Tibial nerve (tissue), 4 donors: Measurements from ENCODE around the gene TFDP3. TPM values are rescaled to one million over a fixed set of nuclear protein-coding genes. Genes with fewer than 3 reads are reported as not detected.

Experiments
- DNase-seq, 2 donors: peaks; one replicate each; pipeline ENCODE4 v3.0.0-alpha.2; 2019; ENCODE audit warnings: low spot score in 2 of 2
- H3K27ac ChIP-seq, 4 donors: fragments of 200-600 bp; sonication (generic) in 3 of 4; one replicate each; pipeline ENCODE4 v1.5.1; 2017 to 2019; ENCODE audit warnings: mild to moderate bottlenecking in 1 of 4
- H3K27me3 ChIP-seq, 2 donors: fragments of 200-600 bp; sonication (generic) in 1 of 2; one replicate each; pipeline versions ENCODE4 v1.5.1 to v1.6.0; 2017 to 2019
- H3K36me3 ChIP-seq, 3 donors: fragments of 200-600 bp; sonication (generic); one replicate each; pipeline ENCODE4 v1.5.1; 2018 to 2019
- H3K4me1 ChIP-seq, 4 donors: fragments of 200-600 bp; sonication (generic) in 3 of 4; one replicate each; pipeline ENCODE4 v1.5.1; 2017 to 2019
- H3K4me3 ChIP-seq, 4 donors: fragments of 200-600 bp; sonication (generic) in 3 of 4; one replicate each; pipeline ENCODE4 v1.5.1; 2017 to 2019; ENCODE audit warnings: mild to moderate bottlenecking in 1 of 4, moderate library complexity in 1 of 4
- H3K9me3 ChIP-seq, 4 donors: fragments of 200-600 bp; sonication (generic) in 3 of 4; one replicate each; pipeline ENCODE4 v1.5.1; 2017 to 2019
- CTCF ChIP-seq, 5 experiments: fragments of 200-600 bp in 3 of 5; fragments of 450-650 bp in 2 of 5; sonication (generic) in 3 of 5; IDR thresholded peaks; one replicate each; pipeline ENCODE4 v1.5.1; 2016 to 2019; ENCODE audit warnings: antibody characterized with exemption in 5 of 5, mild to moderate bottlenecking in 3 of 5, moderate library complexity in 2 of 5
- EP300 ChIP-seq, 2 donors: sonication (generic); formaldehyde crosslinking; IDR thresholded peaks; one replicate each; pipeline ENCODE4 v1.6.1; 2017; ENCODE audit warnings: antibody characterized with exemption in 2 of 2, mild to moderate bottlenecking in 1 of 2
- POLR2A ChIP-seq, 2 donors: fragments of 450-650 bp; IDR thresholded peaks; one replicate each; pipeline ENCODE4 v1.6.1; 2017; ENCODE audit warnings: antibody characterized with exemption in 2 of 2, mild to moderate bottlenecking in 2 of 2, moderate library complexity in 2 of 2
- WGBS, 2 donors: methylation state at CpG; one replicate each; pipeline ENCODE4 v1.1.5; 2018; 5-methylcytosine and 5-hydroxymethylcytosine counted together
- total RNA-seq, 4 donors: library from RNA; depleted of rRNA; stranded (reverse); fragments of >200 nt; gene quantifications; one replicate each; pipeline ENCODE4 v1.1.0, GENCODE V29; 2016

The TFDP3 gene
- total RNA-seq, 4 donors from 2014 or later: not detected

- peaks cover 0 to 16% of the 10 kb centered on the region in 2 donors for H3K27me3 ChIP-seq
- no peak for DNase-seq
- 61 to 72% methylated on average over 8 of the region's 8 CpGs for WGBS, 2 donors
- no peak overlapping the region for H3K27ac ChIP-seq
- H3K36me3 ChIP-seq: no peaks in the 10 kb centered on the region
- no peaks in the 10 kb centered on the region for H3K4me1 ChIP-seq
- no peak overlapping the region for H3K4me3 ChIP-seq
- TF ChIP-seq CTCF (IDR thresholded peaks at IDR 0.05) (no peak), EP300 (IDR thresholded peaks at IDR 0.05) (no peak), POLR2A (IDR thresholded peaks at IDR 0.05) (no peak)
- no peaks in the 10 kb centered on the region for H3K9me3 ChIP-seq
Measured at GRCh38 chrX:133189195-133189594, 29.0 kb downstream of the TFDP3 start.

DNA sequence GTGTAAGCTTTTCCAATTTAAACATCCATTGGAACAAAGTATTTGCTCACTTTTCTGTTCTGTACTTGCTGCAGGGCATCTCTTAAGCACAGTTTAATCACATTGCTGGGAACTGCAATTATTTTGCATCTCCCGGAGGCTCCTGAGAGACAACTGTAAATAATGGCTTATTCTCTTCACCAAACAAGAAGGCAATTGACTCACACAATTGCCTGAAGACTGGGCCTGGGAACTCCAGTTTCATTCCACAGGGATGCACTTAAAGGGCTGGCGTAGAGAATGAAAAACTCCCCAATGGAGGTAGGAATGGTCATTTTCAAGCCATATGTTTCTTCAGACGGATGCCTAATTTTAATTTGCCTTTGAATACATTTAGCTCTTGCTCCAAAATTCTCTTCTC, 29.5 kb downstream of the TFDP3 start:
- no peaks in the 10 kb centered on the region for H3K4me1 ChIP-seq
- H3K27me3 ChIP-seq: peaks cover 0 to 16% of the 10 kb centered on the region in 2 donors
- no peak overlapping the region for H3K27ac ChIP-seq
- DNase-seq: no peak
- H3K9me3 ChIP-seq: no peaks in the 10 kb centered on the region
- no peaks in the 10 kb centered on the region for H3K36me3 ChIP-seq
- H3K4me3 ChIP-seq: no peak overlapping the region
- TF ChIP-seq EP300 (IDR thresholded peaks at IDR 0.05): no peak
- no peak for TF ChIP-seq CTCF (IDR thresholded peaks at IDR 0.05)
- no peak for TF ChIP-seq POLR2A (IDR thresholded peaks at IDR 0.05)
- WGBS, 2 donors: 46 to 56% methylated on average over 3 of the region's 3 CpGs

DNA sequence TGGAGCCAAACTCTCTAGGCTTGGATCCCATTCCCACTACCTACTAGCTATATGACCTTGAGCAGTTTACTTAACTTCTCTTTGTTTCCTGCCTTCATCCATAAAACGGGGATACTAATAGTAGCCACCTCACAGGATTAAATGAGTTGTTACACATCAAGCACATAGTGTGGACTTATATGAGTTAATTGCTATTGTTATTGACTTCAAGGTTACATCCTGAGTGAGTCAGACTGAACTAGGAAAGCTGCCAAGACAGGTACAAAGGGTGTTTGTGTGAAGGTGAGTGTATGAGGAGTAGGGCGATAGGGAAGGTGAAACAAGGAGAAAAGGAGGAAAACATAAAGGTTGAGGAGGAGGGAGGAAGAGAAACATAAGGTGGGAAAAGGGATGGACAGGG, 32.2 kb downstream of the TFDP3 start:
- WGBS, 2 donors: 74 to 86% methylated on average over 2 of the region's 2 CpGs
- peaks cover 0 to 16% of the 10 kb centered on the region in 2 donors for H3K27me3 ChIP-seq
- H3K9me3 ChIP-seq: no peaks in the 10 kb centered on the region
- no peak for TF ChIP-seq CTCF (IDR thresholded peaks at IDR 0.05)
- TF ChIP-seq POLR2A (IDR thresholded peaks at IDR 0.05): no peak
- no peak for TF ChIP-seq EP300 (IDR thresholded peaks at IDR 0.05)
- no peak overlapping the region for H3K4me3 ChIP-seq
- no peak for DNase-seq
- no peaks in the 10 kb centered on the region for H3K36me3 ChIP-seq
- H3K27ac ChIP-seq: no peak overlapping the region
- no peaks in the 10 kb centered on the region for H3K4me1 ChIP-seq

GRCh38 chrX:133185119-133185518, 33.0 kb downstream of the TFDP3 start:
- Histone ChIP-seq H3K36me3 (no peaks in the 10 kb centered on the region), H3K27me3 (peaks cover 0 to 17% of the 10 kb centered on the region in 2 donors), H3K27ac (no peak overlapping the region), H3K4me3 (no peak overlapping the region), H3K4me1 (no peaks in the 10 kb centered on the region), H3K9me3 (no peaks in the 10 kb centered on the region)
- no peak for TF ChIP-seq EP300 (IDR thresholded peaks at IDR 0.05)
- TF ChIP-seq POLR2A (IDR thresholded peaks at IDR 0.05): no peak
- TF ChIP-seq CTCF (IDR thresholded peaks at IDR 0.05): no peak
- no peak for DNase-seq
- 73 to 93% methylated on average over 4 of the region's 4 CpGs for WGBS, 2 donors

DNA sequence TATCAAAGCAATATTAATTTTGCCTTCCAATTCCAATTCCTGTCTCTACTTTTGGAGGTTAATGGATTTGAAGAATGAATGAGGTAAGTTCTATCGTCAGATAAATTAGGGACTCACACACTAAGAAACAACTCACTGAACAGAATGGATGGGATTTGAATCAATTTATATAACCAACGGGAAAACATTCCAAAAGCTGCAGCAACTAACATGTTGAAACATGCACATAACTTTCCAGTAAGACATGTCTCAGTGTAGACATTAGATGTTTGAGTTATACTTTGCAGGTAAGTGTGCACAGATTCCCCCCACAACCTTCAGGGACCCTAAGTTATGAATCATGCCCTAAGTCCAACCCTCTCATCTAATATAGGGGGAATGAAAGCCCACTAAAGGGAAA, 34.3 kb downstream of the TFDP3 start:
- TF ChIP-seq POLR2A (IDR thresholded peaks at IDR 0.05) (no peak), CTCF (IDR thresholded peaks at IDR 0.05) (no peak), EP300 (IDR thresholded peaks at IDR 0.05) (no peak)
- Histone ChIP-seq H3K4me1 (no peaks in the 10 kb centered on the region), H3K36me3 (no peaks in the 10 kb centered on the region), H3K27ac (no peak overlapping the region), H3K9me3 (no peaks in the 10 kb centered on the region), H3K4me3 (no peak overlapping the region), H3K27me3 (peaks cover 0 to 14% of the 10 kb centered on the region in 2 donors)
- WGBS, 2 donors: 73 to 91% methylated on average over 2 of the region's 2 CpGs
- no peak for DNase-seq
